HG03520 (cell line): ENCODE results near the gene HGD.
"Not testable (repeated sequence)": the region's sequence is repeated elsewhere in the genome, so short reads cannot be mapped to it uniquely, and the experiment has no call there.

ENCODE experiments used
- ATAC-seq: cut with Tn5 transposase; IDR thresholded peaks from one replicate; pipeline ENCODE4 v1.9.1; 2021; ENCODE audit warnings: mild to moderate bottlenecking, moderate library complexity; ENCODE audit not compliant: unreplicated experiment

Gene HGD

GRCh38 chr3:120641696-120642246 is 40.3 kb downstream of the HGD start:
- no peak for ATAC-seq

GRCh38 chr3:120640231-120640630 is 41.8 kb downstream of the HGD start:
- ATAC-seq, result no peak

DNA sequence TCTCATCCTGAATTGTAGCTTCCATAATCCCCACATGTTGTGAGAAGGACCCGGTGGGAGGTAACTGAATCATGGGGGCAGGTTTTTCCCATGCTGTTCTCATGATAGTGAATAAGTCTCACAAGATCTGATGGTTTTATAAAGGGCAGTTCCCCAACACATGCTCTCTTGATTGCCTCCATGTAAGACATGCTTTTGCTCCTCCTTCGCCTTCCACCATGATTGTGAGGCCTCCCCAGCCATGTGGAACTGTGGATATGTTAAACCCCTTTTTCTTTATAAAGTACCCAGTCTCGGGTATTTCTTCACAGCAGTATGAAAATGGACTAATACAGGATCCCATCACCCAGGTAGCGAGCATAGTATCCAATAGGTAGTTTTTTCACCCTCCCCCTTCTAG is 43.2 kb downstream of the HGD start:
- not testable (repeated sequence) for ATAC-seq

GRCh38 chr3:120637851-120638559 is 44.0 kb downstream of the HGD start:
- ATAC-seq, result no peak

DNA sequence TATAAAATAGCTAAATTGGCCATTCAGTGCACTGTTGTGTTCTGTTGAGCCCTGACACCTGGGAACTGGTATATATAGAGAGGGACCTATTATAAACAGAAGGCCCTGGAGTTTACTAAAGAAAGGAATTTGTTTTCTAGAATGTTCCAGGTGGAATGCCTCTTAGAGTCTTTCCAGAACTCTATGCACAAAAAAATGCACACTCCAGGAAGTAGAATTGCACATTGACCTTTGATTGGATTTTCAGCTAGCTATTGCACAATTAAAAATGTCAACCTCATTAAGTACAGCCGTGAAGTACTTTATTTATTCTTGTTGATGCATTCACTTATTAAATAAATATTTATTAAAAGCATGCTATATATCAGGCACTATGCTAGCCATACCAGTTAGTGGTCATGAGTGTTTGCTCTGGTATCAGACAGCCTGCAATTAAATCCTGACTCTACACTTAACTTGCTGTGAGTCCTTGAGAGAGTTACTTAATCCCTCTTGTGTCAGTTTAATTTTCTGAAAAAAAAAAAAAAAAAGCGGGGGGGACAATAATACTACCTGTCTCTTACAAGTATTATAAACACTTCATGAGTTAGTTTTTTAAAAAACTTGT is 45.1 kb downstream of the HGD start:
- no peak for ATAC-seq

- no peak for ATAC-seq
Measured at GRCh38 chr3:120634539-120634938, 47.5 kb downstream of the HGD start.

DNA sequence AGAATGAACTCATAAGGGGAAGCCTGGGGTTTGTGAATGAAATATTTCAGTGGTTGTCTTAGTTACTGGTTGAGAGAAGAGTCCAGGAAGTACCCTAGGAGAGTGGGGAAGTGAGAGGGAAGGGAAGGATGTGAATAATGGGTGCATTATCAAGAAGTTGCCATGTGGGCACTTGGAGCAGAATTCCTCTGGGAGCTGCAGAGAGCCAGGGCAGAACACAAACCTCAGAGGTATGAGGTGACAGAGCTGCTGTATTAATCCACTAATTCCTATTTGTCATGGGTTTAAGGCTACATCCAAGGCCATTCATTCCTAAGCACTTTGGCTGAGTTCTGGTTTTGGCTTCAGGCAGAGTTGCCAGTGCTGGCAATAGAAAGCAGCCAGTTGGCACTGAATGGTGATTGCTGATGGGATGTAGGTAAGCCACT is 56.9 kb downstream of the HGD start:
- ATAC-seq, result no peak

DNA sequence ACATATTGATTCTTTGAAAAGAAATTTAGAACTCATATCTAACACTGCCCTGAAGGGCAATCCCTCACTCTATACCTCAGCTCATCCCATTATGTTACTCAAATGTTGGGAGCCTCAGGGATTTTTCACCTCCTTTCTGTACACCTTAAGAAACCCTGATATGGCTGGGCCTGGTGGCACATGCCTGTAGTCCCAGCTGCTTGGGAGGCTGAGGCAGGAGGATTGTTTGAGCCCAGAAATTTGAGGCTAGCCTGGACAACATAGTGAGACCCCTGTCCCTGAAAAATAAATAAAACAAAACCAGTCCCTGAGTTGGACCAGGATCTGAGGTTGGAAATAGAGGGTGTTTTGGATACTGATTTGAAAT is 58.3 kb downstream of the HGD start:
- ATAC-seq, result no peak

- ATAC-seq, result no peak
Measured at GRCh38 chr3:120622870-120623726, 58.9 kb downstream of the HGD start.

DNA sequence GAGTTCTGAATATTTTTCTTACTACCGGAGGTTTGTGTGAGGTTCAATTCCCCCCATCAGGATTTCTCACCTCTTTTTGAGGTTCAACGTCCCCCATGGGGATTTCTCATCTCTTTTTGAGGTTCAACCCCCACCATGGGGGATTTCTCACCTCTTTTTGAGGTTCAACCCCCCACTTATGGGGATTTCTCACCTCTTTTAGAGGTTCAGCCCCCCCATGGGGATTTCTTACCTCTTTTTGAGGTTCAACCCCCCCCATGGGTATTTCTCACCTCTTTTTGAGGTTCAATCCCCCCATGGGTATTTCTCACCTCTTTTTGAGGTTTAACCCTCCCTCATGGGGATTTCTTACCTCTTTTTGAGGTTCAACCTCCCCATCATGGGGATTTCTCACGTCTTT is 59.6 kb downstream of the HGD start:
- no peak for ATAC-seq

- ATAC-seq, result not testable (repeated sequence)
Measured at GRCh38 chr3:120616745-120617144, 65.3 kb downstream of the HGD start.

DNA sequence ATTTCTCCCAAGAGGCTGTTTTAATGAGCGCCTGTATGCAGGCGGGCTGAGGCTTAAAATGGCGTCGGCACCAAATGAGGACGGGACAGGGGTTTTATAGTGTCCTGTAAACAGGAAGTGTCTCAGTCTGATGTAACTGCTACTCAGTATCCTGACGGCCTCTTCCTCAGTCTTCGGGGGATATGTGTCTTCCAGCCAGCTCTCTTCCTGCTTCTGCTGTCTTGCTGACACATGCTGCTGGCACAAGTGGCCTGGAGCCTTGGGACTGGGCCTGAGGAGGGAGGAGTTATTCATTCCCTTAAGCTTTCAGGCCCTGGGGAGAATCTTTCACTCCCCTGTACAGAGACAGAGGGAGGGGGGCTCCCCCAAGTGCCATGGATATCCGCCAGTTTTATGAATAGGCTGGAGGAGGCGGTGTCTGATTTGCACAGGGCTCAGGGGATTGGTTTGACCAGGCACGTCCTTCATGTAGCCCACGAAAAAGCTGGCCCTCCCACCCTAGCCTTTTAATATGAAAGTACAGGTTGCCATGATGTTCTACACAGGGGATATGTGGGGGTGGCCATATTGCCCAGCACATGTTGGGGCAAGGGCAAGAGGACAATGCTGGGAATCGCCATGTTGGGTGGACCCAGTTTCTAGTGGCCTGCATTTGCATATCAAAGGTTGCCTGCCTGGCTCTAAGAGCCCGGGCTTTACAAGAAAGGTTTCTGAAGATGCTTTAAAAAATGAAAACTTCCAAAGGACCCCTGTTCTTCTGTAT is 66.0 kb downstream of the HGD start:
- no peak for ATAC-seq

GRCh38 chr3:120614765-120615164 is 67.3 kb downstream of the HGD start:
- ATAC-seq, result no peak

- no peak for ATAC-seq
Measured at GRCh38 chr3:120608506-120608905, 73.5 kb downstream of the HGD start.

DNA sequence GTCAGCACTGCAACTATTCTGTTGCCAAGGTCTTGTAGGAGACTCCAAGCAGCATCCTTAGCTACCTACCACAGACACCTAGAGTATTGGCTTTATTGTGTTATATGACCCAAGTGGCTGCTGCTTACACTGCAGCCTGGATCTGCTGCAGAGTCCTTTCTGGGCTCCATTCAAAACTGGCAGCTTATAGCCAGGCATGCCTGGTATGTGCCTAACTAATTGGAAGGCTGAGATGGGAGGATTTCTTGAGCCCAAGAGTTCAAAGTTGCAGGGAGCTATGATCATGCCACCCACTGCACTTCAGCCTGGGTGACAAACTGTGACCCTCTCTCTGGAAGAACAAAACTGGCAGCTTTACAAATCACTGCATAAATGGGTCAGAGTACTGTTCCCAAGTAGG is 77.3 kb downstream of the HGD start:
- ATAC-seq, result no peak

GRCh38 chr3:120604382-120604781 is 77.7 kb downstream of the HGD start:
- no peak for ATAC-seq

DNA sequence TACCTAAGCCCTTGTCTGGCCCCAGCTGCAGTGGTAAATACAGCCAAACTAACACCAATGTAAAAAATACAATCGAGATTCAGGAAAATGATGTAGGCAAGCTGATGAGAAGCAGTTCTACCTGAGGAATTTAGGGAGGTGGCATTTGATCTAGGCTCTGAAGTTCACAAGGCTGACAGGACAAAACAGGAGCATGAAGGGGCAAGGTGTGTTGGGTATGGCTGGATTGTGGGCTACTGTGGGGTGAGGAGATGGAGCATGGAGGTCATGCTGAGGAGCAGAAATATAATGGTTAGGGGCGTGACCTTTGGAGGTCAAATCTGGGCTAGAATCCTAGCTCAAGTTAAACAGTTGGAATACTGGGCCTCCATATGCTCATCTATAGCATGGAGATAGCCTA is 79.4 kb downstream of the HGD start:
- no peak for ATAC-seq

DNA sequence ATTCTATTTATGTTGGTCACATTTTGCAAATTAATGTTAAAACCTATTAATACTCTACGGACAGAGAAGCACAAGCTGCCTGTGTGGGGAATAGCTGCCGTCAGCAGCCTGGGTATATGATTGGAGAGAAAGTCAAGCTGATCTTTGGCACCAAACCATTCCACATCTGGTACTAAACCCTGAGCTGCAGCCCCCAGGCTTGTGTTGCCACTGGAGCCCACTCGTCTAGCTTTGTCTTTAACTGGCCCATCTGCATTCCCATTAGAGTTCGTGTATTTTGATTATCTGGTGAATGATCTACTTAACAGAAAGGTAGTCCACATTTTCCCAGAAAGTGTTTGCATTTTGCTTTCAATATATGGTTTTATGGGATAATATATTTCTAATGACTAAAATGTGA is 80.5 kb downstream of the HGD start:
- no peak for ATAC-seq

GRCh38 chr3:120599211-120599610 is 82.8 kb downstream of the HGD start:
- ATAC-seq, result no peak

DNA sequence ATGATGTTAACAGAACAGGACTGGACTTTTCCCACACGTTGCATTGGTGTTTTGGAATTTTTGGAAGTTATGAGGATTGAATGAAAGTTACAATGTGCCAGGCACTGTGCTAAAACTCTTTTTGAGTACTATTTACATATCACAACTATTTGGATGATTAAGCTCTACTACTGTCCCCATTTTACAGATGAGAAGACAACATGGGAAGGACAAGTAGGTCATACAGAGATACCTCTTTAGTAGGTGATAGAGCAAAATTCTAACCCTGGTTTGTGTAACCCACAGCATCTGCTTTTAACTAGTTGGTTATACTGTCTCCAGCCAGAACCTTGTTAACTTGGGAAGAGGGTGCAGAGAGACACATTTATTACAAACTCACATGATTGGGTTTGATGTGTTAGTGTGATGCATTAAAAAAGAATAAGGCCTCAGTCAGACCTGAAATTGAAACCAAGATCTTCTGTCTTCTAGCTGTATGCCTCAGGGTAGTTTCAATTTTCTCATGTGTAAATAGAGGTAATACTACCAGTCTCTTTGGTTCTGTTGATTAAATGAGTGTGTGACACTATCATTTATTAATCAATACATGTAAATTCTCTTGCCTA is 84.5 kb downstream of the HGD start:
- peak; percentile 45 for ATAC-seq

GRCh38 chr3:120596853-120597223 is 85.2 kb downstream of the HGD start:
- no peak for ATAC-seq
